HEK293T (cell line): ENCODE results near the gene R3HDML.

Experiments
- ELF4 ChIP-seq: fragments of 450-650 bp; IDR thresholded peaks from 2 replicates; pipeline ENCODE4 v1.6.1; 2017; ENCODE audit warnings: antibody characterized with exemption
- FOXA1 ChIP-seq: fragments of 450-650 bp; IDR thresholded peaks from 2 replicates; pipeline ENCODE4 v1.6.1; 2016; ENCODE audit warnings: mild to moderate bottlenecking
- SP1 ChIP-seq: fragments of 450-650 bp; IDR thresholded peaks from 2 replicates; pipeline ENCODE4 v1.6.1; 2017
- SUZ12 ChIP-seq: fragments of 450-650 bp; IDR thresholded peaks from 2 replicates; pipeline ENCODE4 v1.6.1; 2016; ENCODE audit warnings: mild to moderate bottlenecking

- TF ChIP-seq SUZ12, result no peak
- no peak for TF ChIP-seq ELF4
- no peak for TF ChIP-seq FOXA1
- no peak for TF ChIP-seq SP1
These were observed 22.0 kb upstream of the R3HDML start for GRCh38 chr20:44314870-44315269.
